ENCODE results near the gene RIMS4.
A peak's percentile ranks its signal among the peaks of the same experiment; 100 is the strongest.

Gene RIMS4

DNA sequence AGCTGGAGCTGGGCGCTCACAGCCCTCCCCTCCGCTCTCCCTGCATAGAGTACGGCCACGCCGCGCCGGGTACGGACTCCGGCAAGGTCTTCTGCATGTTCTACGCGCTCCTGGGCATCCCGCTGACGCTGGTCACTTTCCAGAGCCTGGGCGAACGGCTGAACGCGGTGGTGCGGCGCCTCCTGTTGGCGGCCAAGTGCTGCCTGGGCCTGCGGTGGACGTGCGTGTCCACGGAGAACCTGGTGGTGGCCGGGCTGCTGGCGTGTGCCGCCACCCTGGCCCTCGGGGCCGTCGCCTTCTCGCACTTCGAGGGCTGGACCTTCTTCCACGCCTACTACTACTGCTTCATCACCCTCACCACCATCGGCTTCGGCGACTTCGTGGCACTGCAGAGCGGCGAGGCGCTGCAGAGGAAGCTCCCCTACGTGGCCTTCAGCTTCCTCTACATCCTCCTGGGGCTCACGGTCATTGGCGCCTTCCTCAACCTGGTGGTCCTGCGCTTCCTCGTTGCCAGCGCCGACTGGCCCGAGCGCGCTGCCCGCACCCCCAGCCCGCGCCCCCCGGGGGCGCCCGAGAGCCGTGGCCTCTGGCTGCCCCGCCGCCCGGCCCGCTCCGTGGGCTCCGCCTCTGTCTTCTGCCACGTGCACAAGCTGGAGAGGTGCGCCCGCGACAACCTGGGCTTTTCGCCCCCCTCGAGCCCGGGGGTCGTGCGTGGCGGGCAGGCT, 60.1 kb downstream of the RIMS4 start:
- no peak for DNase-seq (ENCODE audit: low read depth)
- no peak overlapping the region for H3K4me3 ChIP-seq (ENCODE audit: low read length)
- TF ChIP-seq, protein P1, sequence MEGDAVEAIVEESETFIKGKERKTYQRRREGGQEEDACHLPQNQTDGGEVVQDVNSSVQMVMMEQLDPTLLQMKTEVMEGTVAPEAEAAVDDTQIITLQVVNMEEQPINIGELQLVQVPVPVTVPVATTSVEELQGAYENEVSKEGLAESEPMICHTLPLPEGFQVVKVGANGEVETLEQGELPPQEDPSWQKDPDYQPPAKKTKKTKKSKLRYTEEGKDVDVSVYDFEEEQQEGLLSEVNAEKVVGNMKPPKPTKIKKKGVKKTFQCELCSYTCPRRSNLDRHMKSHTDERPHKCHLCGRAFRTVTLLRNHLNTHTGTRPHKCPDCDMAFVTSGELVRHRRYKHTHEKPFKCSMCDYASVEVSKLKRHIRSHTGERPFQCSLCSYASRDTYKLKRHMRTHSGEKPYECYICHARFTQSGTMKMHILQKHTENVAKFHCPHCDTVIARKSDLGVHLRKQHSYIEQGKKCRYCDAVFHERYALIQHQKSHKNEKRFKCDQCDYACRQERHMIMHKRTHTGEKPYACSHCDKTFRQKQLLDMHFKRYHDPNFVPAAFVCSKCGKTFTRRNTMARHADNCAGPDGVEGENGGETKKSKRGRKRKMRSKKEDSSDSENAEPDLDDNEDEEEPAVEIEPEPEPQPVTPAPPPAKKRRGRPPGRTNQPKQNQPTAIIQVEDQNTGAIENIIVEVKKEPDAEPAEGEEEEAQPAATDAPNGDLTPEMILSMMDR (conservative IDR thresholded peaks at IDR 0.05; ENCODE audit: low read depth, low read length) = peak; percentile 16

DNA sequence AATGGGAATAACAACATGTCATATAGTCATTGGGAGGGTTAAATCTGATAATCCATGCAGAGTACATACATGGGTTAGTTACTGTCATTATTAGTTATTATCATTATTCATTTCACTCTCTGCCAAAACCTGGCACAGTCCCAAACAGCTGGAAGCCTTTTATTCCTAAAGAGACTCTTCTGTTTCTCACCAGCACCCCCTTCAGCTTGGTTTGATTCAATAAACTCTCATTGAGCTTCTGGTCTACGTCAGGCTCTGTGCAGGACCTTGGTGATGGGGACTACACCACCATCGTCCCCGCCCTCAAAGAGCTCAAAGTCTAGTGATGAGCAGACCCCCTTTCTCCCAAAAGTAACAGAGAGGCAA, 62.4 kb downstream of the RIMS4 start:
- no peak for DNase-seq (ENCODE audit: low read depth)
- TF ChIP-seq, protein P1 (conservative IDR thresholded peaks at IDR 0.05; ENCODE audit: low read depth, low read length) = no peak
- H3K4me3 ChIP-seq (ENCODE audit: low read length) = no peak overlapping the region

DNA sequence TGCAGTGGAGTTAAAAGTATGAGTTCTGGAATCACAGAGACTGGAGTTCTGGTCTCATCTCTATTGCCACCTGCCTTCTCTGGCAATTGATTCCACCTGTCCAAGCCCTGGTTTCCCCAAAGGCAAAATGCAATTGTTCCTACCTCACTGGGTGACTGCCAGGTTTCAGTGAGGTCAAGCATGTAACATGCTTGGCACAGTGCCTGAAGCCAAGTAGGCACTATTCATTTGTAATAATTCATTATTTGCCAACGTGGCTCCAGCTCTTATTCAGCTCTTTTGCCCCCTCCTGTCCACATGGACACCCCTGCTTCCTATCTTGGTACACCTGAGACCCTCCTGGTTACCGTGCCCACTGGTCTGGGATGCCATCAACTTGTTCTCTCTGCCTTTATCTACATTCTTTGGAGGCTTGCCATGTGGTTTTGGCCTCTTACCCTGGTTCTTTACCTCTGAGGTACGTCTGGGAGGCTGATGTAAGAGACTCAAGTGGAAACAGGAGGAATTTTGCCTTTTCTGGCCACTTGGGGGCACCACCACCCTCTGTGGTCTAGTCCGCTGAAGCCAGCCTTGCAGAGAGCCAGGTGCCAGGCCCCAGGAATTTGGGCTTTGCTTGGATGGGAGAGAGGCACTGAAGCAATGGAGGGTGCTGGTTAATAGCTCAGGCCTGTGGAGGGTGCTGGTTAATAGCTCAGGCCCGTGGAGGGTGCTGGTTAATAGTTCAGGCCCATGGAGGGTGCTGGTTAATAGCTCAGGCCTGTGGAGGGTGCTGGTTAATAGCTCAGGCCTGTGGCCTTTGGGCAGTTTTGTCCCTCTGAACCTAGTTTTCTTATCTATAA, 63.0 kb downstream of the RIMS4 start:
- no peak overlapping the region for H3K4me3 ChIP-seq (ENCODE audit: low read length)
- TF ChIP-seq, protein P1 (conservative IDR thresholded peaks at IDR 0.05; ENCODE audit: low read depth, low read length) = peak; percentile 84
- DNase-seq (ENCODE audit: low read depth) = peak; percentile 56

DNA sequence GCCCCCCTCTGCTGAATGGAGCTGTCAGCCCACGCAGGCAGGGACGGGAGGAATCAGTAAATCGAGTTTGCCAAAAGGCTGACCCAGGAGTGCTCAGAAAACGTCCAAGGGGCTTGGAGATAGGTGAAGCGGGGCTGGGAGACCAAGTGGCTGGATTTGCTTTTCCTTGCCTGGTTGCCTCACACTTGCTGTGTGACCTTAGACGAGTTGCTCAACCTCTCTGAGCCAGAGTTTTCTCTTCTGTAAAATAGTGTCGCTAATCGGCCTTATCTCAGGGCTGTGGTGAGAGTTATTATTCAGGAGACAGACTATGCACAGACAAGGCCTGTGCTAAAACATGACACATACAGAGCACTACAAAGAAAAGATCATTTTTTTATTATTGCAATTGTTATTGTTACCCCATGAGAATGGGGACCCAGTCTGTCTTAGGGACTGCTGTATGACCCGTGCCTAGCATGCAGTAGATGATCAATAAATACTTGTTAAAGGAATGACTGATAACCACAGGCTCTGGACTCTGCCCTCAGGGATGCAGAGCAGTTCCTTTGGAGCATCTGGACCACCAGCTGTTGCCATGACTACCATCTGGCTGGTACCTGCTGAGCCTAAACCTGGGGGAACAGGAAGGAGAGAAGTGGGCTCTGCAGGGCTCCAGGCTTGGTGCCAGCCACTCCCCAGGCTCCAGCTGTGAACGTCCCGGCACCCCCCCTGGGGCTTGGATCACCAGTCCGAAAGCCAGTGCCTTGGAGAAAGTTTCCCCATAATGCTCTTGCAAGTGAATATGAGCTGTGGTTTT, 63.8 kb downstream of the RIMS4 start:
- TF ChIP-seq, protein P1 (conservative IDR thresholded peaks at IDR 0.05; ENCODE audit: low read depth, low read length) = no peak
- DNase-seq (ENCODE audit: low read depth) = no peak
- H3K4me3 ChIP-seq (ENCODE audit: low read length) = peak overlapping the region; percentile 37

DNA sequence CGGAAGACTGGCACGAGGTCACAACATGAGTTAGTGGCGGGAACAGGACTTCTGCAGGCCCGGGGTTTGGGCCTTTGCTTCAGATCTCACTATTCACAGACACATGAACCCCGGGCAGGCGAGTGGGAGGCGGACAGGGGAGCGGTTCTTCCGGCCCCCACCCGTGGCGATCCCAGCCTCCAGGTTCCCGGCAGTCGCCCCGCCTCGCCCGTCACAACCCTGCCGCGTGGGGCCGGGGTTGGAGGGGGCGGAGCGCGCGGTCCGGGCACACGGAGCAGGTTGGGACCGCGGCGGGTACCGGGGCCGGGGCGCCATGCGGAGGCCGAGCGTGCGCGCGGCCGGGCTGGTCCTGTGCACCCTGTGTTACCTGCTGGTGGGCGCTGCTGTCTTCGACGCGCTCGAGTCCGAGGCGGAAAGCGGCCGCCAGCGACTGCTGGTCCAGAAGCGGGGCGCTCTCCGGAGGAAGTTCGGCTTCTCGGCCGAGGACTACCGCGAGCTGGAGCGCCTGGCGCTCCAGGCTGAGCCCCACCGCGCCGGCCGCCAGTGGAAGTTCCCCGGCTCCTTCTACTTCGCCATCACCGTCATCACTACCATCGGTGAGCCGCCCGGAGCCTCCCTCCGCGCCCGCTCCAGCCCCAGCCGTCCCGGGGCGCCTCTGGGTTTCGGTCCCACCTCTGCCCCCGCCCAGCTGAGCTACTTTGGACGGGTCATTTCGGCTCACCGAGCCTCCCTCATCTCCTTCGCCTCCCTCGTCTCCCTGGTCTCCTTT, 64.6 kb downstream of the RIMS4 start, which contains the start of gene KCNK15:
TSS of gene KCNK15 (plus strand) at position 268 of the 769 bp plus-strand sequence. CDS start at position 314, 46 bp downstream.
- DNase-seq (ENCODE audit: low read depth) = no peak
- peak within 1 kb of the TSS; percentile 37 for H3K4me3 ChIP-seq (ENCODE audit: low read length)
- TF ChIP-seq, protein P1 (conservative IDR thresholded peaks at IDR 0.05; ENCODE audit: low read depth, low read length) = no peak

DNA sequence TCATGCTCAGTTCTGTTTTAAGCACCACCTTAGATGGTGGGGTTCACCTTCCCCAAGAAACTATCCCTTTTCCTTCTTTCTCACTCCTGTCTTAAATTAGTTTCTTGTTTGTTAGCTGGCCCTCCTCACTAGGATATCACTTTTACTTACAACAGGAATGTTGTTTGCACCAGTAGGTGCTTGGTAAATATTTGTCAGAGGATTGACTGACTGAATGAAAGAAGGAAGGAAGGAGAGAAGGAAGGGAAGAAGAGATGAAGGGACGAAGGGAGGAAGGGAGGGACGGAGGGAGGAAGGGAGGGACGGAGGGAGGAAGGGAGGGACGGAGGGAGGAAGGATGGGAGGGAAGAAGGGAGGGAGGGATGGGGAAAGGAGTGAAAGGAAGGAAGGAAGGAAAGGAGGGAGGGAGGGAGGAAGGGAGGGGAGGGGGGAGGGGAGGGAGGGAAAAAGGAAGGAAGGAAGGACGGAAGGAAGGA, 65.2 kb downstream of the RIMS4 start:
- no peak for DNase-seq (ENCODE audit: low read depth)
- H3K4me3 ChIP-seq (ENCODE audit: low read length) = no peak overlapping the region
- TF ChIP-seq, protein P1 (conservative IDR thresholded peaks at IDR 0.05; ENCODE audit: low read depth, low read length) = no peak

Measured in retinal pigment epithelial cell (primary cell).